ENCODE measurements around the gene GSTO2.

DNA sequence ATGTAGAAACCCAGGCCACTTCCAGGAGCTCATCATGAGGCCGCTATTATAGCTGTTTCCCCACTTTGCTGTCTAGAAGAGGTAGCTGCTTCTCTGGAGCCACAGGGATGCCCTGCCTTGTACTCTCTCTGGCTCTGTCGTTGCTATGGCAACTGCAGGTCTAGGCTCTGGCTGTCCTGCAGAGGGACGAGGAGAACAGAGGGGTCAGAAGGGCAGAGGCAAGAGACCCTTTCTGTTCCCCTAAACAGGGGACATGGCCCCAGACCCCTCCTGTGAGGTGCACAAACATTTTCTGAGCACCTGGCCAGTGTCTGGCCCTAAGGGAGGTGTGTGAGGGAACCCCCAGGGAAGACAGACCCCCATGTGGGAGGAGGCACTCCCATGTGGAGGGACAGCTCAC lies 37.9 kb downstream of the GSTO2 start:
- TF ChIP-seq, protein P1, sequence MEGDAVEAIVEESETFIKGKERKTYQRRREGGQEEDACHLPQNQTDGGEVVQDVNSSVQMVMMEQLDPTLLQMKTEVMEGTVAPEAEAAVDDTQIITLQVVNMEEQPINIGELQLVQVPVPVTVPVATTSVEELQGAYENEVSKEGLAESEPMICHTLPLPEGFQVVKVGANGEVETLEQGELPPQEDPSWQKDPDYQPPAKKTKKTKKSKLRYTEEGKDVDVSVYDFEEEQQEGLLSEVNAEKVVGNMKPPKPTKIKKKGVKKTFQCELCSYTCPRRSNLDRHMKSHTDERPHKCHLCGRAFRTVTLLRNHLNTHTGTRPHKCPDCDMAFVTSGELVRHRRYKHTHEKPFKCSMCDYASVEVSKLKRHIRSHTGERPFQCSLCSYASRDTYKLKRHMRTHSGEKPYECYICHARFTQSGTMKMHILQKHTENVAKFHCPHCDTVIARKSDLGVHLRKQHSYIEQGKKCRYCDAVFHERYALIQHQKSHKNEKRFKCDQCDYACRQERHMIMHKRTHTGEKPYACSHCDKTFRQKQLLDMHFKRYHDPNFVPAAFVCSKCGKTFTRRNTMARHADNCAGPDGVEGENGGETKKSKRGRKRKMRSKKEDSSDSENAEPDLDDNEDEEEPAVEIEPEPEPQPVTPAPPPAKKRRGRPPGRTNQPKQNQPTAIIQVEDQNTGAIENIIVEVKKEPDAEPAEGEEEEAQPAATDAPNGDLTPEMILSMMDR (IDR thresholded peaks at IDR 0.05): no peak
- TF ChIP-seq POLR2A (IDR thresholded peaks at IDR 0.05): no peak
- TF ChIP-seq POLR2AphosphoS5 (IDR thresholded peaks at IDR 0.05): no peak

All from transverse colon (tissue), 4 donors.